ENCODE measurements around the gene GARS1.

- TF ChIP-seq POLR2AphosphoS5 (IDR thresholded peaks at IDR 0.05; ENCODE audit: low read depth) = no peak
- no peak for TF ChIP-seq CTCF (IDR thresholded peaks at IDR 0.05; ENCODE audit: insufficient read depth, low read length)
- TF ChIP-seq GABPA (IDR thresholded peaks at IDR 0.05; ENCODE audit: low read depth) = no peak
These were observed 31.2 kb upstream of the GARS1 start for GRCh38 chr7:30563326-30563942.

Data from HL-60 (cell line).